GM23338 (cell line): ENCODE data around the gene ARMH1.

Experiments
- CREB1 ChIP-seq: fragments of 250-450 bp; sonication (Bioruptor Pico); IDR thresholded peaks from 2 replicates; pipeline ENCODE4 v1.5.0; 2020; ENCODE audit warnings: low read depth, mild to moderate bottlenecking, moderate library complexity
- EZH2 ChIP-seq: fragments of 200-600 bp; sonication (generic); IDR thresholded peaks from one replicate; pipeline ENCODE4 v1.8.0; 2017; ENCODE audit warnings: antibody characterized with exemption, mild to moderate bottlenecking, low read depth; ENCODE audit not compliant: unreplicated experiment
- EZH2phosphoT487 ChIP-seq: fragments of 200-600 bp; sonication (generic); IDR thresholded peaks from one replicate; pipeline ENCODE4 v1.8.1; 2018; ENCODE audit warnings: antibody characterized with exemption; ENCODE audit not compliant: unreplicated experiment
- POLR2AphosphoS5 ChIP-seq: IDR thresholded peaks from 2 replicates; pipeline ENCODE4 v1.6.1; 2016; ENCODE audit warnings: antibody characterized with exemption, low read depth
- TF ChIP-seq, protein P1 (sequence below), 2 experiments: fragments of 200-600 bp in 1 of 2; sonication (generic) in 1 of 2; conservative IDR thresholded peaks; 2 replicates each; pipeline versions ENCODE4 v1.5.1 to v1.6.1; 2016 to 2017; ENCODE audit warnings: antibody characterized with exemption in 2 of 2, low read depth in 2 of 2, mild to moderate bottlenecking in 2 of 2, moderate library complexity in 1 of 2

DNA sequence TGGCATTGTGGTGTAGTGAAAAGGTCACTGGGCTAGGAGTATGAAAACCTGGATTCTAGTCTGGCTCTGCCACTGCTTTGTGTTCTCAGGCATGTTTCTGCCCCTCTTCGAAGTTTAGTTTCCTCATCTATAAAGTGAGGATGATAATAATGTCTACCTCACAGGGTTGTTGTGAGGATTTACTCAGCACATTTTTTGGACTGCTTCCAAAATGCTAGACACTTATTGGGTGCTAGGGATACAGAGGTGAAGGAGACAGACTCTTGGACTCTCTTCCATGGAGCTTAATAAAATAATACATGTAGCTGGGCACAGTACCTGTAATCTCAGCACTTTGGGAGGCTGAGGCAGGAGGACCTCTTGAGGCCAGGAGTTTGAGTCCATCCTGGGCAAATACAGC lies 68.7 kb downstream of the ARMH1 start:
- TF ChIP-seq, protein P1, sequence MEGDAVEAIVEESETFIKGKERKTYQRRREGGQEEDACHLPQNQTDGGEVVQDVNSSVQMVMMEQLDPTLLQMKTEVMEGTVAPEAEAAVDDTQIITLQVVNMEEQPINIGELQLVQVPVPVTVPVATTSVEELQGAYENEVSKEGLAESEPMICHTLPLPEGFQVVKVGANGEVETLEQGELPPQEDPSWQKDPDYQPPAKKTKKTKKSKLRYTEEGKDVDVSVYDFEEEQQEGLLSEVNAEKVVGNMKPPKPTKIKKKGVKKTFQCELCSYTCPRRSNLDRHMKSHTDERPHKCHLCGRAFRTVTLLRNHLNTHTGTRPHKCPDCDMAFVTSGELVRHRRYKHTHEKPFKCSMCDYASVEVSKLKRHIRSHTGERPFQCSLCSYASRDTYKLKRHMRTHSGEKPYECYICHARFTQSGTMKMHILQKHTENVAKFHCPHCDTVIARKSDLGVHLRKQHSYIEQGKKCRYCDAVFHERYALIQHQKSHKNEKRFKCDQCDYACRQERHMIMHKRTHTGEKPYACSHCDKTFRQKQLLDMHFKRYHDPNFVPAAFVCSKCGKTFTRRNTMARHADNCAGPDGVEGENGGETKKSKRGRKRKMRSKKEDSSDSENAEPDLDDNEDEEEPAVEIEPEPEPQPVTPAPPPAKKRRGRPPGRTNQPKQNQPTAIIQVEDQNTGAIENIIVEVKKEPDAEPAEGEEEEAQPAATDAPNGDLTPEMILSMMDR (conservative IDR thresholded peaks at IDR 0.05; ENCODE audit: low read depth in 2 of 2), result no peak
- TF ChIP-seq CREB1 (CRISPR knock-in tag) (no peak), EZH2phosphoT487 (no peak), EZH2 (no peak), POLR2AphosphoS5 (no peak)
